Measurements from ENCODE around the gene PTGS2. TPM values are rescaled to one million over a fixed set of nuclear protein-coding genes. Genes with fewer than 3 reads are reported as not detected.

The PTGS2 gene
- total and polyA plus RNA-seq, 9 of the 15 experiments (the other 6 are each of a cell fraction or from before 2014, with no cell fraction given) = 0.01 TPM; not detected in 8

- CTCF ChIA-PET (ENCODE audit: low intra/inter-chr PET ratio) = no interaction called here
- intact Hi-C loops (cut with micrococcal nuclease) = no loop called here
- TF ChIP-seq, protein P1, sequence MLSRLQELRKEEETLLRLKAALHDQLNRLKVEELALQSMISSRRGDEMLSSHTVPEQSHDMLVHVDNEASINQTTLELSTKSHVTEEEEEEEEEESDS (CRISPR knock-in tag; IDR thresholded peaks at IDR 0.05) = no peak
- TF ChIP-seq BCLAF1 (IDR thresholded peaks at IDR 0.05; ENCODE audit: borderline replicate concordance in 1 of 2, control insufficient read depth in 1 of 2, low read depth in 2 of 2, low read length in 1 of 2) = no peak
- TF ChIP-seq, protein P2, sequence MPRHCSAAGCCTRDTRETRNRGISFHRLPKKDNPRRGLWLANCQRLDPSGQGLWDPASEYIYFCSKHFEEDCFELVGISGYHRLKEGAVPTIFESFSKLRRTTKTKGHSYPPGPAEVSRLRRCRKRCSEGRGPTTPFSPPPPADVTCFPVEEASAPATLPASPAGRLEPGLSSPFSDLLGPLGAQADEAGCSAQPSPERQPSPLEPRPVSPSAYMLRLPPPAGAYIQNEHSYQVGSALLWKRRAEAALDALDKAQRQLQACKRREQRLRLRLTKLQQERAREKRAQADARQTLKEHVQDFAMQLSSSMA (CRISPR knock-in tag; IDR thresholded peaks at IDR 0.05) = no peak
- no peak for TF ChIP-seq XRCC4 (IDR thresholded peaks at IDR 0.05; ENCODE audit: extremely low read depth, insufficient read depth, insufficient read length)
- no peak for TF ChIP-seq PURB (CRISPR knock-in tag; IDR thresholded peaks at IDR 0.05; ENCODE audit: low read depth)
- TF ChIP-seq ZMIZ1 (IDR thresholded peaks at IDR 0.05; ENCODE audit: low read depth in 2 of 2, low read length in 2 of 2) = no peak
- TF ChIP-seq, protein P3, sequence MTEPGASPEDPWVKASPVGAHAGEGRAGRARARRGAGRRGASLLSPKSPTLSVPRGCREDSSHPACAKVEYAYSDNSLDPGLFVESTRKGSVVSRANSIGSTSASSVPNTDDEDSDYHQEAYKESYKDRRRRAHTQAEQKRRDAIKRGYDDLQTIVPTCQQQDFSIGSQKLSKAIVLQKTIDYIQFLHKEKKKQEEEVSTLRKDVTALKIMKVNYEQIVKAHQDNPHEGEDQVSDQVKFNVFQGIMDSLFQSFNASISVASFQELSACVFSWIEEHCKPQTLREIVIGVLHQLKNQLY (CRISPR knock-in tag; conservative IDR thresholded peaks at IDR 0.05) = no peak
- no peak for TF ChIP-seq ZNF76 (CRISPR knock-in tag; IDR thresholded peaks at IDR 0.05; ENCODE audit: borderline replicate concordance)
- no peak for TF ChIP-seq MAFG (tag; conservative IDR thresholded peaks at IDR 0.05)
- TF ChIP-seq, protein P4, sequence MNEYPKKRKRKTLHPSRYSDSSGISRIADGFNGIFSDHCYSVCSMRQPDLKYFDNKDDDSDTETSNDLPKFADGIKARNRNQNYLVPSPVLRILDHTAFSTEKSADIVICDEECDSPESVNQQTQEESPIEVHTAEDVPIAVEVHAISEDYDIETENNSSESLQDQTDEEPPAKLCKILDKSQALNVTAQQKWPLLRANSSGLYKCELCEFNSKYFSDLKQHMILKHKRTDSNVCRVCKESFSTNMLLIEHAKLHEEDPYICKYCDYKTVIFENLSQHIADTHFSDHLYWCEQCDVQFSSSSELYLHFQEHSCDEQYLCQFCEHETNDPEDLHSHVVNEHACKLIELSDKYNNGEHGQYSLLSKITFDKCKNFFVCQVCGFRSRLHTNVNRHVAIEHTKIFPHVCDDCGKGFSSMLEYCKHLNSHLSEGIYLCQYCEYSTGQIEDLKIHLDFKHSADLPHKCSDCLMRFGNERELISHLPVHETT (CRISPR knock-in tag; conservative IDR thresholded peaks at IDR 0.05 in 1 of 2, IDR thresholded peaks at IDR 0.05 in 1 of 2) = no peak
Observed at GRCh38 chr1:186671136-186671825, 8.9 kb downstream of the PTGS2 start.

More at GRCh38 chr1:186671136-186671825, 8.9 kb downstream of the PTGS2 start:
- H3K9me3 ChIP-seq (replicated peaks; ENCODE audit: control insufficient read depth, insufficient read depth, low read depth, low read length) = no peaks in the 10 kb centered on the region
- H3K27ac ChIP-seq (ENCODE audit: extremely low read depth, low read depth, low read length) = no peak overlapping the region
- no peaks in the 10 kb centered on the region for H3K9me1 ChIP-seq (ENCODE audit: control insufficient read depth, insufficient read depth, low read length)
- H3K4me2 ChIP-seq (ENCODE audit: insufficient read depth, low read length) = no peak overlapping the region
- no peaks in the 10 kb centered on the region for H3K79me2 ChIP-seq (ENCODE audit: control insufficient read depth, insufficient read depth, low read length)
- no peaks in the 10 kb centered on the region for H3K4me1 ChIP-seq (replicated peaks in 1 of 2; ENCODE audit: control insufficient read depth in 2 of 2, insufficient read depth in 2 of 2, low read length in 2 of 2)
- H3K27me3 ChIP-seq (ENCODE audit: control insufficient read depth in 2 of 2, insufficient read depth in 2 of 2, low read length in 2 of 2) = no peaks in the 10 kb centered on the region
- no TSS peak for BruUV-seq (replicated peaks)
- no peak overlapping the region for H3K9ac ChIP-seq (ENCODE audit: insufficient read depth in 1 of 2, low read depth in 2 of 2, low read length in 2 of 2)
- no peak overlapping the region for H2AFZ ChIP-seq (ENCODE audit: low read depth, low read length)
- WGBS (ENCODE audit: insufficient coverage, low coverage, missing lambda C conversion rate) = 2% methylated on average over 2 of the region's 2 CpGs
- ATAC-seq (no peak), FAIRE-seq (no peak), DNase-seq (ENCODE audit: extremely low read depth in 1 of 4, low spot score in 3 of 4) (no peak)
- H4K20me1 ChIP-seq (replicated peaks; ENCODE audit: control insufficient read depth, insufficient read depth, low read length) = no peaks in the 10 kb centered on the region
- in situ Hi-C loops (cut with MboI) = no loop called here
- H3K4me3 ChIP-seq = no peak overlapping the region
- H3K36me3 ChIP-seq (ENCODE audit: control insufficient read depth, insufficient read depth, low read length) = no peaks in the 10 kb centered on the region
- POLR2A ChIA-PET = no interaction called here
